ENCODE data around the gene LY6G5C.

GRCh38 chr6:31676322-31676903 lies 4.5 kb downstream of the LY6G5C start:
- TF ChIP-seq CTCF (IDR thresholded peaks at IDR 0.05), result no peak
- TF ChIP-seq EZH2 (IDR thresholded peaks at IDR 0.05; ENCODE audit: borderline replicate concordance, insufficient read depth, low read depth, low read length, poor library complexity, severe bottlenecking), result no peak

Measured in B cell (primary cell).